GM21529 (cell line): ENCODE results near the gene FADS6.

ENCODE experiments used
- ATAC-seq: cut with Tn5 transposase; IDR thresholded peaks from one replicate; pipeline ENCODE4 v1.9.1; 2021; ENCODE audit not compliant: unreplicated experiment

FADS6 gene

DNA sequence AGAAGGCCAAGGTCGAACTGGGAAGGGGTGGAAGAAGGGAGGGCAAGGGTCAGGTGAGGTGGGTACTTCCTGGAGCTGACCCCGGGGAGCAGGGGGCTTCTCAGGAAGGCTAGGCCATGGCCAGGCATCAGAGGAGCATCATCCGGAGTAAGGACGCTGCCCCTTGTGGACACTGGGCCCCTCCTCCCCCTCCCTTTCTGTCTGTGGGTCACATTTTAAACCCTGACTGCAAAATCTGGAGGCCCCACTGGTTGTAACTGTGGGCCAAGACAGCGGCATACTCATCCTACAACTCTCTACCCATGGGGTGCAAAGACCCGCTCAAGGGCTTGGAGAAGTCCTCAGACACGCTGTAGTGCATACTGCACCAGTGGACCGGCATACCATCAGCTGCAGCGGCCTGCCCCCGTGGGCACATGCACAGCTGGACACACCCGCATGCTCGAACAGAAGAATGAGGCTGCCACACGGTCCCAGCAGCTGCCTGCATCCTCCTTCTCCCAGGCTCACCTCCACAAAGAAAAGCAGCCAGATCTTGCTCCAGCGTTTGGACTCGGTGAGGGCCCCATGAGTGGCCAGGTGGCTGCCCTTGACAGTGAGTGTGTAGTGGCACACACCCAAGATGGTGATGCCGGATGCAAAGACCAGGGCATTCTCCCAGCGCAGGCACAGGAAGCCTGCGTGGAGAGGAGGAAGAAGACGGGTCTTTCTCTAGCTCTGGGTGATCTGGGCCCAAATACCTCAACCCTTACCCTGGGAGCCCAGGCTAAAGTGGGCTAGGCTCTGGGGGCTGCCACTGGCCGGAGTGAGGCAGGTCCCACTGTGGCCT, 1.2 kb downstream of the FADS6 start:
- no peak for ATAC-seq

DNA sequence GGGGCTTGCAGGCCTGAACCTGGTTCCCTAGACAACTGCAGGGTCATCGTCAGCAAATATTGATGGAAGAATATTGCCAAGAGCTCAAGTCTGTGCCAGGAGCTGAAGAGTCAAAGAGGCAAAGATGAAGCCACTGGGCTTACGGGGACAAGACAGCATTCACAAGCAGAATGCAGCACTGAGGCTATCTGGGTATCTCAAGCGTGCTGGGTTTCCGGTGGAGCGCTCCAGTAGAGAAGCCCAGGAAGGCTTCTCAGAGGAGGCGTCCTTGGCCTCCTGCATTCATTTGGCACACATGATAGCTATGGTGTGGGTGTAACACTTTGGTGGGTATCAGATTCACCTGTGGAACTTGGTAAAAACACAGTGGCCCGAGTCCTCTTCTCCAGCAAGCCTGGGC, 2.9 kb downstream of the FADS6 start:
- no peak for ATAC-seq

DNA sequence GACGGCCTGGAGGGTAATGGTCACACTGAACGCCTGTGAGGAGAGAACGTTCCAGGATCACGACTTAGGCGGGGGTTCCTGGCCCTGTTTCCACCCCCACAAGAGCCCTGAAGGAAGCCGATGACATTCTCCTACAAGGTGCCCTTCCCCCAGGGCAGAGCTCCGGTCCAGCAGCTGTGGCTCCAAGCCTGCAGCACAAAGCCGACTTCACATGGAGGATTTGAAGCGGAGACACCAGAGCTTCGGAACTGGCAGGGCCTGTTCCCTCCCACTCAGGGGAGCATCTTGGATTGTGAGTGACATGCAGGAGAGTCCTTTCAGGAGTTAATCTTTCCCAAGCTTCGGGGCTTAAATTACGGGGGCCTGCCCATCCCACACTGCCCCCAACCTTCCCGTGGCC, 5.0 kb downstream of the FADS6 start:
- no peak for ATAC-seq

DNA sequence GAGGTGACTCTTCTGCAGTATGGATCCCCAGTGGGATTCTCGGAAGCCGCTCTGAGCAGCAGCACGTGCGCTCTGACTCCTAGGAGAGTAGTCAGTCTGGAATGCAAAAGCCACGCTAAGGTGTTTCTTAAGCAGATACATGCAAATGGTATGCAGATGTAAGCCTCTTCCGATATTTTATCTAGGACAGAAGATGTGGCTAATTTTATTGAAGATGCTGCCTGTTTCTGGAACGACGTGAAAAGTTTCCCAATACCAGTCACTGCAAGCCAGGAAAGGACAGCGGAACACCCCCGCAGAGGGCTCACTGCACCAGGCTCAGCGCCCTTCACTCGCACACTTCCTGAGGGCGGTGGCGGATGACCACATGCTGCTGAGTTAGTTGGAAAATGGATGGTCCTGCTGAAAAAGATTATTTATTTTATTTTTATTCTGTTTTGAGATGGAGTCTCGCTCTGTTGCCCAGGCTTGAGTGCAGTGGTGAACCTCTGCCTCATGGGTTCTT, 10.1 kb downstream of the FADS6 start:
- ATAC-seq: no peak

DNA sequence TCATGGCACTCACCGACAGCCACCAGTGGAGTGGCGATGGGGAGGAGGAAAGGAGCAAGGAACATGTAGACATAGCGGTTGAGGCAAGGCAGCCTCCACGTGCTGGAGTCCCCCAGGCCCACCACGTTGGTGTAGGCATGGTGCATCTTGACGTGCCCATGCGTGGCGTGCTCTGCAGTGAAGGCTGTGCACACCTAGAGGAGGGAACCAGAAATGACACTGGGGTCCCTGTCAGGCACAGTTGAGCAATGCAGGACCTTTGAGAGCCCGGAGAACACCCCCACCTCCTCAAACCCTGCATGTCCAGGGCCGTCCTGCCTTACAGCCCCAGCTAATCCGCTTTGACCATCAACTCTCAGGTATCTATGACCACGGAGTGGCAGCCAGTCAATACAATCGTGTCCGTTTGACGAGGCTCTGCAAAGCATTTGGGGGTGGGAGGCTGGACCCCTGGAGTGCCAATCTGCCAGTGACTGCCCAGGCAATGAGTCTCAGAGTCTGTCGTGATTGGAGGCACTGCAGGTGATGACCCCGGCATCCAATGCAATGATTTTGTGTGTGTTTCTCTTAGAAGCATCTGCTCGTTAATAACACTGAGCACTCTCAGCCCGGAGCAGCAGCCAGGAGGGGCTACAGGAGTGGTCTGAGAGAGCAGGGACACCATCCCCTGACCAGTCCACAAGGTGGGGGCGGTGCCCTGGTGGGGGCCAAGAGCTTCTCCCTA, 10.8 kb downstream of the FADS6 start:
- ATAC-seq: no peak

DNA sequence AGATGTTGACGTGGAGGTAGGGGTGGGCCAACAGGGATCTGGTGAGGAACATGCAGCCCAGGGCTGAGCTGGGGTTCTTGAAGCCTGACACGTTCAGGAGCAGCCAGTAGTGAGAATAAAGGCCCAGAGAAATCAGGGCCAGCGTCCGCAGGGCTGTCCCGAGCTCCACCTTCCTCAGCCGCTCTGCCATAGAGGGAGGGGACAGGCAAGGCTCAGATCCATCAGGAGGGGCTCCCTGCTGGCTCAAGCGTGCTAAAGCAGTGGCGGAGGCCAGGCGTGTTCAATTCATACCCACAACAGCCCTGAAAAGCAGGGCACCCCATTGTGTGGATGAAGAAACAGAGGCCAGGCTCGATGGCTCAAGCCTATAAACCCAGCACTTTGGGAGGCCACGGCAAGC, 12.4 kb downstream of the FADS6 start:
- no peak for ATAC-seq

DNA sequence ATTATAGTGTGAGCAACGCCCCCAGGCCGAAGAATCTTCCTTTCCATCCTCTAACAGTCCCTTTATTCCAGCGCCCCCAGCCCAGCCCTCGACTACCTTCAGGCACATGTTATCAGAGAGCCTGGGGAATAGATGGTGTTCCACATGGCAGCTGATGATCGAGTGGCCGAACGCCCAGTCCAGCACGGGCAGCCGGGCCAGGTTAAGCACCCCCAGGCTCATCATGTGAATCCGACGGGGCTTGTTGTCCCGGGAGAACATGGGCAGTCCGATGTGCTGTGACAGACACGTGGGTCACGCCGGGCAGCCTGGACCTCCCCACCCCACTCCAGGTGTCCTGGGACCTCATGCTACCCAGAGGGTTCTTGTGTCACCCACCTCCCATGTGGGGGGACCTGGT, 14.1 kb downstream of the FADS6 start:
- no peak for ATAC-seq

DNA sequence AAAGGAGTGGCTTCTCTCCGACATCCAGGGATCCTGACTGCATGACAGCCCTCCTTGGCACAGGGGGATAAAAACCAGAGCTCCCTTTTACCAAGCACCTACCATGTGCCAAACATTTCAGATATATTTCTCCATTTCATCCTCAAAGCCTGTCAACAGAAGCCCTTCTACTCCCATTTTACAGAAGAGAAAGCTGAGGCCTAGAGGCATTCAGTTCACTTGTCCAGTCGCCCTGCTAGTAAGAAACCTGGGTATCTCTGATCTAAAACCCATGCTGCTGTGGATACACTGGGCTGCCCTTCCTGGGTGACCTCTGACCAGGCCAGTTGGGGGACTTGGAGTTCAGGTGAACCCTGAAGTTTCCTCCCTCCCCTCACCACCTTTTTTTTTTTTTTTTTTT, 14.8 kb downstream of the FADS6 start:
- no peak for ATAC-seq

DNA sequence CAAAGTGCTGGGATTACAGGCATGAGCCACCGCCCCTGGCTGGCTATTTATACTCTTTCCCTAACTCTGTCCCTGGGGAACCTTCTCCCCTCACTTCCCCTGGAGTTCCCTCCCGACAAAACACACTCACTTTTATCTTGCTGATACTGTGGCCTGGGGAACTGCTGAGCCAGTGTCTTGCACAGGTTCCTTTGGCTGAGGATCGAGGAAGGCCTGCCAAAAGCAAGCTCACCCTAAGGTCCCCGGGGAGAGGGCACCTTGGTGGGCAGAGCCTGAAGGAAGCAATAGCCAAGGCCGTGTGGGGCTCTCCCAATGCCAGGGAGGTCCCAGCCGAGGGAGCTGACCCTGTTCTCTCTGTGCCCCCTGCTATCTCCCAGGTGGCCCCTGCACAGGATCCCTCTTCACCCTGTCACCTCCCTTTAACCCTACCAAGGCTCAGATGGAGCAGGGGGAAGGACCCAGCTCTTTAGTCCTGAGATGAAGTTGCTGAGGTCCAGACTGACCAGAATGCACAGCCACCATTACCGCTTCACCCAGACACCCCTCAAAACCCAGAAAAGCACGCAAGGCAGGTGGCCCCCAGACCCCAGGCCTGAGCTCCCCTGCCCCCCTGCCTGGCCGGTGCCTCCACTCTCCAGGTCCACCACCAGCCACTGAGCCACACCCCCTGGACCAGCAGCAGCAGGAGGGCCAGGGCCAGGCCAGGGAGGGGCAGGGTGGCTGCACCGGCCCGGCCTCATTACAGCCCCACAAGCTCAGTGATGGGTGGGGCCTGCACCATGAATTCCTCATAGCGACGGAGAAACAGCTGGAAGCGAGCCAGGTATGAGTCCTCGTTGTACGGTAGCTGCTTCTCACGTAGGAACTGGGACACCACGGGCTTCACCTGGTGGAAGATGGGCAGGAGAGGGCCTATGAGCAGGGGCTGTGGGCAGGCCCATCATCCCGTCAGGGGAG, 15.6 kb downstream of the FADS6 start:
- ATAC-seq: no peak

DNA sequence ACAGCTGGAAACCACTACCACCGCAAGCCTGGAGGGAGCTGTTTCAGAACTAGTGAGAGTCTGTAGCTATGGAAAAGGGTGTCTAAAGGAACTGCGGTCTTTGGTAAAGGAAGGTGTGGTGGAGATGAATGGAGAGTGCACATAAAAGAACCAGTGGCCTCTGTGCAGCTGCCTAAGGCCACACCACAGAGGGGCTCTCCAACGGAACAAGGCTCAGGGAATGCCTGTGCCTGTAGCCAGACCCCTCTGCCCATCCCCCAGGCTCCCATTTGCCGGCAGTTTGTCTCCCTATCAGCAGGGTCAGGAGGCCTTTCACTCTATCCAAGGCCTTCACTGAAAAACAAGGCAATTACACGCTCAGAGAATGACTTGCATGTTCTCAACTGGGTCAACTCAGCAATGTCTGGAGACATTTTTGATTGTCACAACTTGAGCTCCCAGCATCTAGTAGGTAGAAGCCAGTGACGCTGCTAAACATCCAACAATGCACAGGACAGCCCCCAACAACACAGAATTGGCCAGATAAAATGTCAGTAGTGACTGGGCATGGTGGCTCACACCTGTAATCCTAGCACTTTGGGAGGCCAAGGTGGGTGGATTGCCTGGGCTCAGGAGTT, 17.3 kb downstream of the FADS6 start:
- no peak for ATAC-seq

DNA sequence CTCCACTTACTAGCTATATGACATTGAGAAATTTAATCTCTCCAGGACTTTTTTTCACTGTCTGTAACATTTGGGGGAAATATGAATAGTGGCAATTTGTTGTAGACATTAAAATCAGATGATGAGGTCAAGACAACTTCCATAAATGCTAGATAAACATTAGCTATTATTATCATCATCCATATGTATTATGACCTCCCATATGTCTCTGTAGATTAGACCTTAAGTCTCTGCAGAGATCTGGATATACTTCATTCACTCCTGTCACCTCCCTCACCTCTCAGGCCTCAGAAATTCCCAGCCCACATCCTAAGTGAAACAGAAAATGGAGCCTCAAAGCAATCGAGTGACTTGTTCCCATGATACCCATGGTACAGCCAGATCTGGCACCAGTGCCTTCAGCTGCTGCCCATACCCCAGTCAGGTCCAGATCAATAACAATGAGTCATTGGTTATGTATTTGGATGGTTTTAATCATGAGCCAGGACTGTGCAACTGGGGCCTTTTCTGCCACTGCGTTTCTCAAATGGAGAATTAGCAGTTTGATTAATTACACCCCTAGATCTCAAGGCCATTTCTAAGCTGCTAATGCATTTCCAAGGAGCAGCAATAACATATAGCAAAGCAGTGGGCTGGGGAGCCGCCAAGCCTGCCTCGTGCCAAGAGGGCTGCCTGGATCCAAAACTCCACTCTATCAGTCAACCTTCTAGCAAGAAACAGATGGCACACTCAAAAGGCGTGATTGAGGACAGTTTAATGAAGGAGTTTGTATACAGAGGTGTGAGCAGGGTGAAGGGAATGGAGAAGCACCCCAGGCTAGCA, 18.1 kb downstream of the FADS6 start:
- no peak for ATAC-seq

DNA sequence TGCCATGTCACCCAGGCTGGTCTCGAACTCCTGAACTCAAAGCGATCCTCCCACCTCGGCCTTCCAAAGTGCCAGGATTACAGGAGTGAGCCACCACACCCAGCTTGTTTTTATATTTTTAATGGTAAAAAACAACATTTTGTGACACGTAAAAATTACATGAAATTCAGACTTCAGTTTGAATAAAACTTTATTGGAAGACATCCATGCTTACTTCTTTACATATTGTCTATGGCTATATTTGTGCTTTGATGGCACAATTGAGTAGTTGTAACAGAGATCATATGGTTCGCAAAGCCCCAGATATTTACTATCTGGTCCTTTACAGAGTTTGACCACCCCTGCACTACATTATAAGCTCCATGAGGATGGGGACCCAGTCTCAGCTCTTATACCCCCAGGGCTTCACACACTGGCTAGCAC, 18.8 kb downstream of the FADS6 start:
- ATAC-seq: no peak

DNA sequence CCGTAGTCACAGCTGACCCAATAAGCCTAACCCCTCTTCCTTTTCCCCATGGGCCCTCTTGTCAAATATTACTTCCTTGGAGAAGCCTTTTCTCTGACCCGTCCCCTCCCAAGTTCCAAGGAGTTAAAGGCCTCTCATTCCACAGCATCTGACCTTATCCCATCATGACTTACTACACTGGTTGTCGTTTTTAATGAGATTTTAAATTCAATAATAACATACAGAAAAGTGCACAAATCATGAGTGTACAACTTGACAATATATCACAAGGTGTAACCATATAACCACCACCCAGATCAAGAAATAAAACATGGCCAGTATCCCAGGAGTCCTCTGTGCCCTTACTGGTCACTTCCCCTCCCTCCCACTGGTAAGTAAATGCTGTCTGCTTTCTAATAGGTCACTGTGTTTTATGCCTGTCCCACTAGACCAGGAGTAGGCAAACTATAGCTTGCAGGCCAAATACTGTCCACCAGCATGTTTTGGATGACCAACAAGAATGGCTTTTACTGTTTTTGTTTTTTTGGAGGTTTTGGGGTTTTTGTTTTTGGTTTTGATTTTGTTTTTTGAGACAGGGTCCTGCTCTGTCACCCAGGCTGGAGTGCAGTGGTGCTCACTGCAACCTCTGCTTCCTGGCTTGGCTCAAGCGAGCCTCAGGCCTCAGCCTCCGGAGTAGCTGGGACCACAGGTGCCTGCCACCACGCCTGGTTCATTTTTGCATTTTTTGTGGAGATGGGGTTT, 19.4 kb downstream of the FADS6 start:
- no peak for ATAC-seq

DNA sequence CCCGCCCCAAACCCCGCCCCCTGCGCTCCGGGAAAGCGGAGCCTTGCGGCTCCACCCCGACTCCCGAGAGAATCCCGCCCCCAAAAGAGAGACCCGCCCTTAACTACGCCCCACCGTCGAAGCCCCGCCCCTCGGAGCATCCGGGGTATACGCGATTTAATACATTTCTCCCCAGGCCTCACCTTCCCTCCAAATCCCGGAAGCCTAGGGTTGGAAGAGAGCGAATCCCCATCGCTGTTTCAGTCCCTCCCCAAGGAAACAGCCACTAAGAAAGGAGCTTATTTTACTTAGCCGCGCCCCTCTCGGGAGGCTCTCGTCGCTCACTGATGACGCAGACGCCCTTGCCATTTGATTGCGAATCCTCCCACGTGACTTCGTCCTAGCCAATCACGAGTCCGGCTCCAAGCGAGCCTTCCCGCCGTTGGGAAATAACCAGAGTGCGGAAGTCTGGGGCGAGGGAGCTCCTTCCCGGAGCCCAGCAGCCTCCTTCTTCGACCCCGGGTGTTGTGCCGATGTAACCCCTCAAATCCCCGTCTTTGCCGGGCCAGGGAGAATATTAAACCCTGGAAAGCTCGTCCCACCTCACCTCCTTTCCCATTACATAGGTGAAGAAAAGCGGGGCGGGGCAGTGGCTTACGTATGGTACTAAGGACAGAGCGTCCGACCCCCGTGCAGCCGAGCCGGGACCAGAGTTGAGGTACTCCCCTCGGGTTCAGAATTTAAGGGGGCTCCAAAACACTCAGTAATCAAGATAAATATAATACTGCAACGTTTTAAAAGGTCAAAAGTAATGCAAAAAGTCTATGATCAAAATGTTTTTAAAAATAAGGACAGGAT, 20.2 kb downstream of the FADS6 start:
- ATAC-seq: peak; percentile 87

DNA sequence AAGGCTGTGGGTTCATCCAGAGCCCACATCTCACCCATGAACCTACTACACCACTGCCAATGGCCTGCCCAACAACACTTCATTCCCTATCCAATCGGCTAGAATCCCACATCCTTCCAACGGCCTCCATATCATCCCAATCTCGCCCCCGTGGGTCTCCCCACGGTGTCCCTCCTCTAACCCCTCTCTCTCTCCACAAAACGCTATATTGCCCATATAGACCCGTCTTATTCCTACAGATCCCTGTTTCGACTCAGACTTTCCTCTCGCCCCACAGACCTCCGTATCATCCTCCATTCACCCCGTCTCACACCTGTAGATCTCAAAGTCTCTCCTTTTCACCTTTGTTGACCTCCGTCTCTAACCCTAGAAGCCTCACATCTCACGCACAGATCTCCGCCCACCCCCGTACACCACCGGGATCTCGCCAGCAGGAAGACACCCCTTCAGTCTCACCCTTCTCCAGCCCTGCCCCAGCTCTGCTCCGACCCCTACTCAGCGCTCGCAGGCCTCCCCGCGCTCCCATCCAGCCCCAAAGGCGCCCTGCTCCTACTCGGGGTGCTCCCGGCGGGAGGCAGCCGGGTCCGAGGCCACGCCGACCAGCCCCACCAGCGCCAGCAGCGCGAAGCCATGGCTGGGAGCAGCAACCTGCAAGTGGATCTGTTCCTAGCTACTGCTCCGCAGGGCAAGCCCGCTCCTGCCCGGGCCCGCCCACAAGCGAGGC, 21.0 kb downstream of the FADS6 start, which contains the start of gene FDXR:
FDXR (minus strand) TSS at position 682 of the 724 bp plus-strand sequence; CDS start at position 632, 50 bp downstream.
- peak; percentile 25 for ATAC-seq

DNA sequence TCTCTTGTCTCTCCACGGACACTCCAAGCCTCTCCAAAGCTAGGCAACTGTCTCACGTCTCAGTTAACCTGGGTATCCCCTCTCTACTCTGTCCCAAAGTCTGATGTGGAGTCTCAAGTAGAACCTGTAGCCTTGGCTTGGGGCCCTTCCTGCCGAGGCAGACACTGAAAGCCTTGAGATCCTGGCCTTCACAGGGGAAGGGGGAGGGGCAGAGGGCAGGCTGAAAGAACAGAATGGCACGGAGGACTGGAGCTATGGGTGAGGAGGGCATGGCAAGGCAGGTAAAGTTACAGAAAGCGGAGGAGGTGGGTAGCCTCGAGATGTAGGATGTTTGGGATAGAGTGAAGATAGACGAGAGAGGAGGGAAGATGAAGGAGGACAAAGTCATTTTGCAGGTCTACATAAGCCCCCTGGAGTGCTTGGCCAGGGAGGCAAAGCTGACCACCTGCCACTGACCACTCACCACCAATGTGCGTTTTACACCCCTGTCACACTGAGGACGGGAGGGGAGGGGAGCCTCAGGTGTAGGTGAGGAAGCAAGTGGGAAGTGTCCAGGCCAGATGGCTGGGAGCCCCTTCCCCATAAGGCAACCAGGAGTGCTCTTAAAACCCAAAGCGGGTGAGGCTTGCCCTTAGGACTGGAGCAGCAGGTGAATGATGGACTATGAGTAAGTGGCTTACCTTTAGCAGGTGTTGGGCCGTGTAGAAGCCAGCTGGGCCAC, 21.9 kb downstream of the FADS6 start:
- no peak for ATAC-seq

DNA sequence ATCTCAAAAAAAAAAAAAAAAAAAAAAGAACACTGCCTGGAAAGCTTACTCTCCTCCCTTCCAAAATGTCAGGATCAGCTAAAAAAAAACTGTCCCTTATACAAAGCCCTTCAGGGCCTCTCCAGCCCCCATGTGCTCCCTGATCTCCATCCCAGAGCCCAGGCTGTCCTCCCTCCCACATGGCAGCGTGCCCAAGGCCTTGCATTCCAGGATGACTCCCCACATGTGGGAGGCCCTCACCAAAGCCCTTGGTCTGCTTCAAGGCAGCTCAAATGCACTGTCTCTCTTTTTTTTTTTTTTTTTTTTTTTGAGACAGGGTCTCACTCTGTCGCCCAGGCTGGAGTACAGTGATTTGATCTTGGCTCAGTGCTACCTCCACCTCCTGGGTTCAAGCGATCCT, 22.9 kb downstream of the FADS6 start:
- no peak for ATAC-seq
